Measurements from ENCODE around the gene LHPP. TPM values are rescaled to one million over a fixed set of nuclear protein-coding genes. Genes with fewer than 3 reads are reported as not detected.

Gene LHPP
- polyA plus RNA-seq, 2 of the 4 experiments (the other 2 are of a cell fraction), result 14.4 to 18.6 TPM

DNA sequence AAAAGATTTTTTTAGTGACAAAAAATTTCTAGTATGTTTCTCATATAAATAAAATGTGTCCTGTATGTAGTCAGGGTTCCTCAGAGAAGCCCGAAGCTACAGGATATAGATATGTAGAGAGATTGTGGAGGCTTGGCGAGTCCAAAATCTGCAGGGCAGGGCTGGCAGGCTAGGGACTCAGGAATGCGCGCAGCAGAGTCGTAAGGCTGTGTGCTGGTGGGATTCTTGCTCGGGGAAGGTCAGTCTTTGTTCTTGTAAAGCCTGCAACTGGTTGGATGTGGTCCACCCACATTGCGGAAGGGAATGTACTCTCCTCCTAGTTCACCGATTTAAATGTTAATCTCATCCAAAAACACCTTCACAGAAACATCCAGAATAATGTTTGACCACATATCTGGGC is 30.6 kb downstream of the LHPP start:
- 84% methylated on average over 8 of the region's 8 CpGs for WGBS (ENCODE audit: missing lambda C conversion rate)
- CTCF ChIA-PET, result no interaction called here

DNA sequence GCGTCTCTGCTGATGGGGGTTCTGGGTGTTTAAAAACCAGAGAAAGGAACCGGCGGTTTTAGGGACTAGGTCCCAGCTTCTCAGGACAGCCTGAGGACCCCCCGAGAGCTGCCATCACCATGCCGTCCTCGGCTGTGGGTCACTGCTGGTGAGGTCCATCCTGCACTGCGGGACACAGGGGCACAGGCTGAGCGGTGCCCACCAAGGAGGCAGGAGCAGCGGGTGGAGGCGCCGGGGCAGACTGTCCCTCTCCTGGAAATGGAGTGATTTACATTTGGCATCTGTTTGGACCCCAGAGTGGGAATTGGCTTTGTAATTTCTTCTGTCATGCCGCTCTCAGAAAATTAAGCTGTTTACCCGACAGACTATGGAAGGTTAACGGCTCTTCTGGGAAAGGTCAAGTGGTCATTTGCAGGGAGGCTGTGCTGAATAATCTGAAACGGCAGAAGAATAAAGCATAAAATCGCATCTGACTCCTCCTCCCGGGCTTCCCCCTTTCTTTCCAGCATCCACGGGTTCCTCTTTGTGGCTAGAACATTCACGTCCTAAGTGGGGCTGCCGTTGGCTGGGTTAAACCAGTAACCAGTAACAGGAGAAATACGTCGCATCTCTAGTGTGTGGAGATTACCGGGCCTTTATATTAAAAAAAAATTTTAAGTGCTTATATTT is 31.7 kb downstream of the LHPP start:
- DNase-seq (ENCODE audit: low read depth in 1 of 2, low spot score in 1 of 2) (no peak), ATAC-seq (no peak), FAIRE-seq (no peak)
- TF ChIP-seq CHD2 (IDR thresholded peaks at IDR 0.05; ENCODE audit: low read length, partially characterized antibody) (no peak), CTCF (IDR thresholded peaks at IDR 0.05) (no peak), USF2 (IDR thresholded peaks at IDR 0.05) (no peak), KDM1A (IDR thresholded peaks at IDR 0.05; ENCODE audit: low read depth) (no peak), POLR2AphosphoS2 (conservative IDR thresholded peaks at IDR 0.05; ENCODE audit: low read length) (no peak), ZC3H11A (IDR thresholded peaks at IDR 0.05) (no peak), EHMT2 (IDR thresholded peaks at IDR 0.05; ENCODE audit: low read depth) (no peak), FOSB (CRISPR knock-in tag; IDR thresholded peaks at IDR 0.05) (no peak), EP300 (IDR thresholded peaks at IDR 0.05) (no peak), RAD21 (conservative IDR thresholded peaks at IDR 0.05 in 1 of 2, IDR thresholded peaks at IDR 0.05 in 1 of 2) (no peak), E2F6 (IDR thresholded peaks at IDR 0.05; ENCODE audit: borderline replicate concordance, low read depth) (no peak), TP53 (CRISPR knock-in tag; IDR thresholded peaks at IDR 0.05) (no peak), KDM5A (IDR thresholded peaks at IDR 0.05) (no peak), RFX5 (IDR thresholded peaks at IDR 0.05) (no peak), HOXB13 (CRISPR knock-in tag; IDR thresholded peaks at IDR 0.05; ENCODE audit: low read depth) (no peak), RARB (CRISPR knock-in tag; IDR thresholded peaks at IDR 0.05) (no peak), MAZ (IDR thresholded peaks at IDR 0.05; ENCODE audit: borderline replicate concordance, low read depth, low read length) (no peak), ESRRA (IDR thresholded peaks at IDR 0.05; ENCODE audit: borderline replicate concordance, low read length) (no peak)
- TF ChIP-seq, protein P1, sequence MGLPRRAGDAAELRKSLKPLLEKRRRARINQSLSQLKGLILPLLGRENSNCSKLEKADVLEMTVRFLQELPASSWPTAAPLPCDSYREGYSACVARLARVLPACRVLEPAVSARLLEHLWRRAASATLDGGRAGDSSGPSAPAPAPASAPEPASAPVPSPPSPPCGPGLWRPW (IDR thresholded peaks at IDR 0.05), result no peak
- ChIA-PET POLR2A (no interaction called here), CTCF (interaction anchor here (1.1 kb wide), 1 partner anchor 37 kb away, joined by 4 read pairs; no protein-coding TSS in a partner anchor)
- no peaks in the 10 kb centered on the region for H3K9me3 ChIP-seq
- H3K4me2 ChIP-seq, result no peak overlapping the region
- no peaks in the 10 kb centered on the region for H3K4me1 ChIP-seq
- 76% methylated on average over 23 of the region's 23 CpGs for WGBS (ENCODE audit: missing lambda C conversion rate)
- no peak overlapping the region for H3K27ac ChIP-seq
- H3K4me3 ChIP-seq, result no peak overlapping the region

More for the DNA sequence above, 30.6 kb downstream of the LHPP start:
- POLR2A ChIA-PET, result no interaction called here
- Histone ChIP-seq H3K4me1 (no peaks in the 10 kb centered on the region), H3K9me3 (no peaks in the 10 kb centered on the region), H3K4me2 (no peak overlapping the region), H3K4me3 (no peak overlapping the region), H3K27ac (no peak overlapping the region)
- DNase-seq (ENCODE audit: low read depth in 1 of 2, low spot score in 1 of 2) (no peak), ATAC-seq (no peak), FAIRE-seq (no peak)
- TF ChIP-seq CHD2 (IDR thresholded peaks at IDR 0.05; ENCODE audit: low read length, partially characterized antibody) (no peak), NR3C1 (IDR thresholded peaks at IDR 0.05) (no peak), SREBF2 (IDR thresholded peaks at IDR 0.05) (no peak), RARB (CRISPR knock-in tag; IDR thresholded peaks at IDR 0.05) (no peak), HDAC2 (IDR thresholded peaks at IDR 0.05) (no peak), BHLHE40 (IDR thresholded peaks at IDR 0.05; ENCODE audit: low read depth, low read length) (no peak), EHMT2 (IDR thresholded peaks at IDR 0.05; ENCODE audit: low read depth) (no peak)
